Trophoblast cell (in vitro differentiated cells and primary cell): Measurements from ENCODE around the gene CAPN1. TPM values are rescaled to one million over a fixed set of nuclear protein-coding genes. Genes with fewer than 3 reads are reported as not detected.

Experiments
- DNase-seq, 2 donors: peaks; one replicate each; pipeline ENCODE4 v3.0.0-alpha.2; 2016
- H2AFZ ChIP-seq: 2 replicates; pipeline ENCODE4 v1.6.1; 2013; ENCODE audit warnings: low read length, moderate library complexity, mild to moderate bottlenecking; ENCODE audit not compliant: insufficient read depth, poor library complexity
- H2AK5ac ChIP-seq: 2 replicates; pipeline ENCODE4 v1.6.1; 2013; ENCODE audit warnings: mild to moderate bottlenecking, low read length
- H2BK120ac ChIP-seq: 2 replicates; pipeline ENCODE4 v1.6.1; 2013; ENCODE audit warnings: low read length, mild to moderate bottlenecking, moderate library complexity; ENCODE audit not compliant: insufficient read depth, poor library complexity
- H2BK12ac ChIP-seq: 2 replicates; pipeline ENCODE4 v1.6.1; 2013; ENCODE audit warnings: mild to moderate bottlenecking, low read length, moderate library complexity
- H2BK5ac ChIP-seq: 2 replicates; pipeline ENCODE4 v1.6.1; 2013; ENCODE audit warnings: low read length, low read depth, moderate library complexity, mild to moderate bottlenecking; ENCODE audit not compliant: poor library complexity
- H3K14ac ChIP-seq: 2 replicates; pipeline ENCODE4 v1.6.1; 2013; ENCODE audit warnings: mild to moderate bottlenecking, low read length
- H3K18ac ChIP-seq: 2 replicates; pipeline ENCODE4 v1.6.1; 2013; ENCODE audit warnings: mild to moderate bottlenecking, low read length
- H3K23ac ChIP-seq: 2 replicates; pipeline ENCODE4 v1.6.1; 2013; ENCODE audit warnings: low read length
- H3K27ac ChIP-seq: 2 replicates; pipeline ENCODE4 v1.5.1; 2013; ENCODE audit warnings: low read depth, mild to moderate bottlenecking, inconsistent platforms, low read length, moderate library complexity
- H3K27me3 ChIP-seq: 2 replicates; pipeline ENCODE4 v1.6.1; 2013; ENCODE audit warnings: inconsistent platforms, mild to moderate bottlenecking, low read length, moderate library complexity; ENCODE audit not compliant: insufficient read depth
- H3K36me3 ChIP-seq, 2 experiments: 1 replicate in 1 of 2; 2 replicates in 1 of 2; pipeline ENCODE4 v1.6.1; 2013; ENCODE audit warnings: low read length in 2 of 2, mild to moderate bottlenecking in 2 of 2, moderate library complexity in 1 of 2; ENCODE audit not compliant: insufficient read depth in 2 of 2, control insufficient read depth in 1 of 2
- H3K4ac ChIP-seq: 2 replicates; pipeline ENCODE4 v1.6.1; 2013; ENCODE audit warnings: low read depth, mild to moderate bottlenecking, low read length, moderate library complexity
- H3K4me1 ChIP-seq, 2 experiments: 1 replicate in 1 of 2; 2 replicates in 1 of 2; pipeline ENCODE4 v1.6.1; 2013; ENCODE audit warnings: low read length in 2 of 2, mild to moderate bottlenecking in 2 of 2, moderate library complexity in 1 of 2; ENCODE audit not compliant: insufficient read depth in 2 of 2, control insufficient read depth in 1 of 2
- H3K4me2 ChIP-seq: 2 replicates; pipeline ENCODE4 v1.6.1; 2013; ENCODE audit warnings: inconsistent platforms, mild to moderate bottlenecking, low read length, moderate library complexity
- H3K4me3 ChIP-seq: 2 replicates; pipeline ENCODE4 v1.5.1; 2013; ENCODE audit warnings: mild to moderate bottlenecking, low read depth, low read length, inconsistent platforms
- H3K79me1 ChIP-seq: one replicate; pipeline ENCODE4 v1.6.1; 2013; ENCODE audit warnings: low read length
- H3K79me2 ChIP-seq: 2 replicates; pipeline ENCODE4 v1.6.1; 2013; ENCODE audit warnings: low read length, mild to moderate bottlenecking; ENCODE audit not compliant: control insufficient read depth, insufficient read depth, poor library complexity
- H3K9ac ChIP-seq: 2 replicates; pipeline ENCODE4 v1.6.1; 2013; ENCODE audit warnings: mild to moderate bottlenecking, low read length
- H3K9me3 ChIP-seq: 2 replicates; pipeline ENCODE4 v1.6.1; 2013; ENCODE audit warnings: low read depth, mild to moderate bottlenecking, control low read depth, inconsistent platforms, low read length; ENCODE audit not compliant: insufficient read depth
- H4K12ac ChIP-seq: 2 replicates; pipeline ENCODE4 v1.6.1; 2013; ENCODE audit warnings: low read depth, mild to moderate bottlenecking, low read length, moderate library complexity
- H4K8ac ChIP-seq: 2 replicates; pipeline ENCODE4 v1.6.1; 2013; ENCODE audit warnings: low read depth, mild to moderate bottlenecking, low read length, moderate library complexity
- H4K91ac ChIP-seq: one replicate; pipeline ENCODE4 v1.6.1; 2013; ENCODE audit warnings: low read depth, mild to moderate bottlenecking, low read length, moderate library complexity
- WGBS: extraction: QIAGEN DNeasy Blood & Tissue Kit; methylation state at CpG from one replicate; pipeline ENCODE4 v1.1.7; 2013; ENCODE audit warnings: missing lambda C conversion rate; ENCODE audit not compliant: insufficient read length, insufficient coverage; ENCODE audit errors: extremely low coverage; 5-methylcytosine and 5-hydroxymethylcytosine counted together
- polyA plus RNA-seq: library from polyadenylated mRNA; stranded (reverse); fragments of 200-250 nt; gene quantifications from 2 replicates; pipeline ENCODE4 v1.2.3, GENCODE V29; 2013

CAPN1 gene
- polyA plus RNA-seq = 183 and 194 TPM in 2 replicates

- Histone ChIP-seq H3K36me3 (peaks cover 24% of the 10 kb centered on the region in 2 experiments), H3K79me2 (peaks cover 19% of the 10 kb centered on the region), H4K12ac (peak within 1 kb of the TSS; percentile 93), H3K4me3 (peak within 1 kb of the TSS; percentile 85), H4K91ac (peak within 1 kb of the TSS; percentile 100), H3K14ac (peak within 1 kb of the TSS; percentile 100), H2BK12ac (peak within 1 kb of the TSS; percentile 76), H3K18ac (peak within 1 kb of the TSS; percentile 100), H3K27me3 (no peaks in the 10 kb centered on the region), H3K27ac (peak within 1 kb of the TSS; percentile 93), H3K23ac (no peak within 1 kb of the TSS), H3K9ac (peak within 1 kb of the TSS; percentile 96), H3K4me2 (peak within 1 kb of the TSS; percentile 80), H3K4me1 (peaks cover 13 to 24% of the 10 kb centered on the region in 2 experiments), H4K8ac (peak within 1 kb of the TSS; percentile 97), H3K9me3 (no peaks in the 10 kb centered on the region), H3K79me1 (peaks cover 20% of the 10 kb centered on the region), H2BK5ac (peak within 1 kb of the TSS; percentile 93), H2BK120ac (peak within 1 kb of the TSS; percentile 94), H2AK5ac (peak within 1 kb of the TSS; percentile 88), H2AFZ (peak within 1 kb of the TSS; percentile 82), H3K4ac (peak within 1 kb of the TSS; percentile 100)
- no CpG with 5 or more reads among the region's 43 CpGs for WGBS
- peak; percentile 72 to 82 for DNase-seq
Observed at GRCh38 chr11:65181569-65182257, at the start of gene CAPN1. TSS of gene CAPN1 (plus strand) at chr11:65181928. CDS start at chr11:65182702, 774 bp downstream.

GRCh38 chr11:65132238-65132987 is 49.3 kb upstream of the CAPN1 start:
- Histone ChIP-seq H3K23ac (no peak overlapping the region), H2BK5ac (no peak overlapping the region), H2AFZ (no peak overlapping the region), H3K27ac (no peak overlapping the region), H3K36me3 (peaks cover 50 to 56% of the 10 kb centered on the region in 2 experiments), H4K8ac (no peak overlapping the region), H3K4me3 (no peak overlapping the region), H3K14ac (no peak overlapping the region), H3K18ac (peak overlapping the region; percentile 8), H3K4me1 (peaks cover 7 to 12% of the 10 kb centered on the region in 2 experiments), H2AK5ac (no peak overlapping the region), H3K79me2 (peaks cover 9% of the 10 kb centered on the region), H3K9me3 (peaks cover 1% of the 10 kb centered on the region), H3K9ac (peak overlapping the region; percentile 4), H2BK12ac (no peak overlapping the region), H3K4ac (no peak overlapping the region), H4K91ac (no peak overlapping the region), H3K27me3 (no peaks in the 10 kb centered on the region), H4K12ac (no peak overlapping the region), H3K4me2 (no peak overlapping the region), H2BK120ac (no peak overlapping the region), H3K79me1 (peaks cover 11% of the 10 kb centered on the region)
- WGBS = no CpG with 5 or more reads among the region's 10 CpGs
- DNase-seq = no peak

DNA sequence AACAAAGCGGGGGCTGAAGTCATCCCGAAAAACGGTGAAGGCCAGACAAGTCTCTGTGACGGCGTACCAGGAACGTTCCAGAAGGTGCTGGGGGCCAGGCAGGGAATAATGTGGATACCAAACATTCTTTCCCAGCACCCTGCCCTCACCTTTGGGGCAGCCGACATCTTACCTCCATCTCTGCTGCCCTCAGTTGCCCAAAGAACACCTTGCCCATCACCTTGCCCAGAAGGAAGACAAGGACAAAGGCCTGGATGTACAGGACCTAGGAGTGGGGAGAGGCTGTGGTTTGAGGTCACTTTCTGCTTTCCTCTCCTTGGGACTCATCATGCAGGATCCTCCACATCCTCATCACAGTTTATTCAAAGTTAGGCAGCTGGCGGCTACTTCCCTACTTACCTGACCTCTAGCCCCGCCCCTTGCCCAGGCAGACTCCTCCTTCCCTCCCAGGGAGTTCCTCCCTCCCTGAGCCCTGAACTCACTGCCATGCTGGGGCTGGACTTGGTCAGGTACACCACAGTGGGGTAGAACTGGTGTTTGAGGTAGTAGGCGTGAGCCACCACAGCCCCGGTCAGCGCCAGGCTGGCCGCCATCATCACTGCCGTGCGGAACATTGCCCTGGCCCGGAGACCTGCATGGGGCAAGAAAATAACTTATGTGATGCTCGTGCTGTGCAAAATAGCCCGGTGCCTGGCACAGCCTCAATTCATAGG is 48.6 kb upstream of the CAPN1 start:
- no CpG with 5 or more reads among the region's 18 CpGs for WGBS
- Histone ChIP-seq H2BK12ac (no peak overlapping the region), H3K79me2 (peaks cover 9% of the 10 kb centered on the region), H3K9ac (peak overlapping the region; percentile 39), H3K4ac (peak overlapping the region; percentile 37), H3K36me3 (peaks cover 44 to 48% of the 10 kb centered on the region in 2 experiments), H3K23ac (no peak overlapping the region), H3K14ac (no peak overlapping the region), H2AFZ (no peak overlapping the region), H3K79me1 (peaks cover 11% of the 10 kb centered on the region), H3K4me2 (peak overlapping the region; percentile 85), H2BK5ac (no peak overlapping the region), H2AK5ac (no peak overlapping the region), H4K12ac (no peak overlapping the region), H4K91ac (no peak overlapping the region), H2BK120ac (no peak overlapping the region), H3K18ac (peak overlapping the region; percentile 8), H3K4me3 (no peak overlapping the region), H3K27ac (no peak overlapping the region), H3K4me1 (peaks cover 7 to 12% of the 10 kb centered on the region in 2 experiments), H4K8ac (no peak overlapping the region), H3K27me3 (no peaks in the 10 kb centered on the region), H3K9me3 (peaks cover 1% of the 10 kb centered on the region)
- peak; percentile 53 to 76 for DNase-seq

- Histone ChIP-seq H3K9me3 (peaks cover 1% of the 10 kb centered on the region), H2AK5ac (peak overlapping the region; percentile 76), H4K12ac (peak overlapping the region; percentile 66), H3K9ac (peak overlapping the region; percentile 73), H2AFZ (no peak overlapping the region), H3K79me1 (peaks cover 11% of the 10 kb centered on the region), H3K18ac (peak overlapping the region; percentile 55), H3K27ac (peak overlapping the region; percentile 92), H3K4me1 (peaks cover 7 to 12% of the 10 kb centered on the region in 2 experiments), H3K79me2 (peaks cover 9% of the 10 kb centered on the region), H3K23ac (no peak overlapping the region), H3K27me3 (no peaks in the 10 kb centered on the region), H3K4ac (peak overlapping the region; percentile 37), H2BK5ac (peak overlapping the region; percentile 89), H3K36me3 (peaks cover 38 to 43% of the 10 kb centered on the region in 2 experiments), H2BK12ac (no peak overlapping the region), H3K14ac (peak overlapping the region; percentile 60), H2BK120ac (no peak overlapping the region), H3K4me3 (peak overlapping the region; percentile 90), H4K8ac (peak overlapping the region; percentile 88), H3K4me2 (peak overlapping the region; percentile 85), H4K91ac (peak overlapping the region; percentile 88)
- WGBS = no CpG with 5 or more reads among the region's 20 CpGs
- peak in 1 of 2 donors; percentile 20 for DNase-seq
Observed at GRCh38 chr11:65133724-65134123, 48.0 kb upstream of the CAPN1 start.
